Measurements from ENCODE around the gene NOL9.
"Not testable (repeated sequence)": the region's sequence is repeated elsewhere in the genome, so short reads cannot be mapped to it uniquely, and the experiment has no call there.

Gene NOL9

GRCh38 chr1:6570987-6571386 is 16.7 kb upstream of the NOL9 start:
- no peak for DNase-seq

GRCh38 chr1:6570100-6570499 is 15.8 kb upstream of the NOL9 start:
- no peak for DNase-seq

GRCh38 chr1:6569033-6569432 is 14.7 kb upstream of the NOL9 start:
- no peak for DNase-seq

- no peak for DNase-seq
These were observed 6.0 kb upstream of the NOL9 start for GRCh38 chr1:6560267-6560666.

- not testable (repeated sequence) for DNase-seq
These were observed 4.8 kb upstream of the NOL9 start for GRCh38 chr1:6559161-6559560.

GRCh38 chr1:6557597-6557996 is 3.3 kb upstream of the NOL9 start:
- DNase-seq, result no peak

- no peak for DNase-seq
These were observed 830 bp upstream of the NOL9 start, which contains the start of gene TAS1R1 for GRCh38 chr1:6554907-6555778. TAS1R1 (plus strand) TSS chr1:6555307; CDS start chr1:6555374, 67 bp downstream.

- no peak for DNase-seq
These were observed 7.0 kb downstream of the NOL9 start for GRCh38 chr1:6547301-6547700.

- DNase-seq, result no peak
These were observed 8.0 kb downstream of the NOL9 start for GRCh38 chr1:6546326-6546725.

- no peak for DNase-seq
These were observed 8.8 kb downstream of the NOL9 start for GRCh38 chr1:6545276-6546112.

- DNase-seq, result no peak
These were observed 9.5 kb downstream of the NOL9 start for GRCh38 chr1:6544831-6545230.

GRCh38 chr1:6538956-6539355 is 15.4 kb downstream of the NOL9 start:
- no peak for DNase-seq

GRCh38 chr1:6536291-6536690 is 18.0 kb downstream of the NOL9 start:
- no peak for DNase-seq

- DNase-seq, result no peak
These were observed 19.1 kb downstream of the NOL9 start for GRCh38 chr1:6535214-6535613.

GRCh38 chr1:6534248-6534822 is 20.0 kb downstream of the NOL9 start:
- DNase-seq, result no peak

GRCh38 chr1:6531996-6532395 is 22.3 kb downstream of the NOL9 start:
- DNase-seq, result no peak

GRCh38 chr1:6530504-6531160 is 23.7 kb downstream of the NOL9 start:
- DNase-seq, result no peak

GRCh38 chr1:6528492-6528891 is 25.8 kb downstream of the NOL9 start:
- no peak for DNase-seq

GRCh38 chr1:6526316-6526715 is 28.0 kb downstream of the NOL9 start:
- no peak for DNase-seq

GRCh38 chr1:6523566-6523965 is 30.7 kb downstream of the NOL9 start:
- DNase-seq, result no peak

GRCh38 chr1:6521536-6521935 is 32.8 kb downstream of the NOL9 start:
- DNase-seq, result no peak

- no peak for DNase-seq
These were observed 34.2 kb downstream of the NOL9 start for GRCh38 chr1:6519935-6520671.
